ENCODE results near the gene MLN. TPM values are rescaled to one million over a fixed set of nuclear protein-coding genes. Genes with fewer than 3 reads are reported as not detected.

MLN gene
- total and polyA plus RNA-seq, 2 donors (not counting 1 experiment from before 2014, with no cell fraction given): not detected

DNA sequence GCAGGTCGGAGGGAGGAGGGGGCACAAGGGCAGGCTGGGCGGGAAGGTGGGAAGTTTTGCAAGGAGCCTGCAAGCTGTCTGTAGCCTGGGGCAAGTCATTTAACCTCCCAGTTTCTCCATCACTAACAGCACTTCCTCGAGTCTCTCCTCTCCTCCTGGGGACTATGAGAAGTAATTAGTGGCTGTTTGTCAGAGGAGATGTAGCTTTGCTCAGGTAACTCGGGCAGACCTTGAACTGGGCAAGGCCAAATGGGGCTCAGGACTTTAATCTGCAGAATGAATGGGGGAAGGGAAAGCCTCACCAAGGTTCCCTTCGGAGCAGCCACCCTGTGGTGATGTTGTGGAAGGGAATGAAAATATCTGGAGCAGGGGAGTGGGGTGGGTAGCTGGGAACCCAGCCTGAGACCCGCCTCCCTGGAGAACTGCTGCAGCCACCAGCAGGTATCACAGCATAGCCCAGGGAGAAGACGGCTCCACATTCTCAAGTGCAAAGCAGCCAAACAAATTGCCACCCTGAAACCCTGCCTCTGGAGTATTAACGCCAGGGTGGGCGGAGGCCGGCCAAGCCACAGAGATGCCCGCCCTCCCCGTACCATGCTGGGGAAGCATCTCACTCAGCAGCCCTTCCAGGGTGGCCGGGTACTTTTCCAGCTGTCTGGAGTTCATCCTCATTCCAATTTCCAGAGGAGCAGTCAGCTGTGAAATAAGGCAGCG is 8.7 kb downstream of the MLN start:
- Mint-ChIP-seq H3K27ac (no peak overlapping the region), H3K4me1 (peaks cover 2% of the 10 kb centered on the region), H3K9me3 (ENCODE audit: insufficient read depth) (no peaks in the 10 kb centered on the region), H3K4me3 (no peak overlapping the region), H3K27me3 (peaks cover 37% of the 10 kb centered on the region)
- TF ChIP-seq, protein P1, sequence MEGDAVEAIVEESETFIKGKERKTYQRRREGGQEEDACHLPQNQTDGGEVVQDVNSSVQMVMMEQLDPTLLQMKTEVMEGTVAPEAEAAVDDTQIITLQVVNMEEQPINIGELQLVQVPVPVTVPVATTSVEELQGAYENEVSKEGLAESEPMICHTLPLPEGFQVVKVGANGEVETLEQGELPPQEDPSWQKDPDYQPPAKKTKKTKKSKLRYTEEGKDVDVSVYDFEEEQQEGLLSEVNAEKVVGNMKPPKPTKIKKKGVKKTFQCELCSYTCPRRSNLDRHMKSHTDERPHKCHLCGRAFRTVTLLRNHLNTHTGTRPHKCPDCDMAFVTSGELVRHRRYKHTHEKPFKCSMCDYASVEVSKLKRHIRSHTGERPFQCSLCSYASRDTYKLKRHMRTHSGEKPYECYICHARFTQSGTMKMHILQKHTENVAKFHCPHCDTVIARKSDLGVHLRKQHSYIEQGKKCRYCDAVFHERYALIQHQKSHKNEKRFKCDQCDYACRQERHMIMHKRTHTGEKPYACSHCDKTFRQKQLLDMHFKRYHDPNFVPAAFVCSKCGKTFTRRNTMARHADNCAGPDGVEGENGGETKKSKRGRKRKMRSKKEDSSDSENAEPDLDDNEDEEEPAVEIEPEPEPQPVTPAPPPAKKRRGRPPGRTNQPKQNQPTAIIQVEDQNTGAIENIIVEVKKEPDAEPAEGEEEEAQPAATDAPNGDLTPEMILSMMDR (IDR thresholded peaks at IDR 0.05): no peak
- TF ChIP-seq EZH2 (IDR thresholded peaks at IDR 0.05; ENCODE audit: borderline replicate concordance, insufficient read depth, low read depth, low read length, poor library complexity, severe bottlenecking): no peak
- DNase-seq (no peak), ATAC-seq (ENCODE audit: low read depth) (no peak)
- CTCF ChIA-PET: no interaction called here
- Histone ChIP-seq H3K4me3 (ENCODE audit: control extremely low read depth in 1 of 5, extremely low read depth in 1 of 5, insufficient read depth in 1 of 5, low read depth in 2 of 5, low read length in 4 of 5) (no peak overlapping the region), H3K36me3 (replicated peaks in 1 of 2; ENCODE audit: control extremely low read depth in 1 of 2, control insufficient read depth in 1 of 2, extremely low read depth in 1 of 2, insufficient read depth in 2 of 2, low read length in 1 of 2) (no peaks in the 10 kb centered on the region), H2AFZ (ENCODE audit: insufficient read depth, low read depth, low read length, poor library complexity, severe bottlenecking) (no peak overlapping the region), H3K4me1 (ENCODE audit: control insufficient read depth in 2 of 2, insufficient read depth in 2 of 2, low read length in 2 of 2) (no peaks in the 10 kb centered on the region), H3K9me3 (ENCODE audit: control extremely low read depth in 1 of 3, control insufficient read depth in 2 of 3, insufficient read depth in 1 of 3, low read length in 2 of 3) (no peaks in the 10 kb centered on the region), H3K27me3 (replicated peaks in 1 of 4; ENCODE audit: control extremely low read depth in 1 of 4, control insufficient read depth in 3 of 4, insufficient read depth in 4 of 4, low read length in 3 of 4) (peaks cover 0 to 11% (median 3%) of the 10 kb centered on the region in 4 experiments), H3K9ac (ENCODE audit: low read length) (no peak overlapping the region), H3K79me2 (ENCODE audit: control insufficient read depth, insufficient read depth, low read length) (no peaks in the 10 kb centered on the region), H4K20me1 (ENCODE audit: control insufficient read depth, insufficient read depth, low read length, poor library complexity, severe bottlenecking) (no peaks in the 10 kb centered on the region), H3K4me2 (replicated peaks; ENCODE audit: low read depth, low read length, poor library complexity, severe bottlenecking) (no peak overlapping the region), H3K27ac (ENCODE audit: low read length in 2 of 2) (no peak overlapping the region)
- POLR2A ChIA-PET: no interaction called here
- WGBS (ENCODE audit: insufficient coverage): 75% methylated on average over 11 of the region's 14 CpGs
- intact Hi-C loops (cut with micrococcal nuclease): no loop called here

GRCh38 chr6:33792981-33793380 is 10.8 kb downstream of the MLN start:
- DNase-seq: no peak
- TF ChIP-seq, protein P1 (IDR thresholded peaks at IDR 0.05): no peak
- no peak for TF ChIP-seq EZH2 (IDR thresholded peaks at IDR 0.05; ENCODE audit: borderline replicate concordance, insufficient read depth, low read depth, low read length, poor library complexity, severe bottlenecking)
- peaks cover 25% of the 10 kb centered on the region for H3K27me3 Mint-ChIP-seq
- no peaks in the 10 kb centered on the region for H3K9me3 Mint-ChIP-seq (ENCODE audit: insufficient read depth)
- Histone ChIP-seq H3K9me3 (ENCODE audit: control extremely low read depth in 1 of 3, control insufficient read depth in 2 of 3, insufficient read depth in 1 of 3, low read length in 2 of 3) (no peaks in the 10 kb centered on the region), H3K4me2 (replicated peaks; ENCODE audit: low read depth, low read length, poor library complexity, severe bottlenecking) (no peak overlapping the region), H3K4me1 (ENCODE audit: control insufficient read depth in 2 of 2, insufficient read depth in 2 of 2, low read length in 2 of 2) (peaks cover 4 to 7% of the 10 kb centered on the region in 2 donors), H3K36me3 (replicated peaks in 1 of 2; ENCODE audit: control extremely low read depth in 1 of 2, control insufficient read depth in 1 of 2, extremely low read depth in 1 of 2, insufficient read depth in 2 of 2, low read length in 1 of 2) (no peaks in the 10 kb centered on the region), H3K27me3 (replicated peaks in 1 of 4; ENCODE audit: control extremely low read depth in 1 of 4, control insufficient read depth in 3 of 4, insufficient read depth in 4 of 4, low read length in 3 of 4) (peaks cover 0 to 11% (median 0%) of the 10 kb centered on the region in 4 experiments), H4K20me1 (ENCODE audit: control insufficient read depth, insufficient read depth, low read length, poor library complexity, severe bottlenecking) (no peaks in the 10 kb centered on the region), H3K9ac (ENCODE audit: low read length) (no peak overlapping the region), H3K27ac (ENCODE audit: low read length in 2 of 2) (no peak overlapping the region), H2AFZ (ENCODE audit: insufficient read depth, low read depth, low read length, poor library complexity, severe bottlenecking) (no peak overlapping the region), H3K79me2 (ENCODE audit: control insufficient read depth, insufficient read depth, low read length) (peaks cover 3% of the 10 kb centered on the region), H3K4me3 (ENCODE audit: control extremely low read depth in 1 of 5, extremely low read depth in 1 of 5, insufficient read depth in 1 of 5, low read depth in 2 of 5, low read length in 4 of 5) (no peak overlapping the region)
- 86% methylated on average over 8 of the region's 10 CpGs for WGBS (ENCODE audit: insufficient coverage)
- CTCF ChIA-PET: no interaction called here
- no peak overlapping the region for H3K4me3 Mint-ChIP-seq
- POLR2A ChIA-PET: no interaction called here
- H3K4me1 Mint-ChIP-seq: peaks cover 9% of the 10 kb centered on the region
- no peak for ATAC-seq (ENCODE audit: low read depth)
- H3K27ac Mint-ChIP-seq: no peak overlapping the region
- intact Hi-C loops (cut with micrococcal nuclease): no loop called here

Measured in B cell (primary cell).